Measurements from ENCODE around the gene NFKB1. TPM values are rescaled to one million over a fixed set of nuclear protein-coding genes. Genes with fewer than 3 reads are reported as not detected.

The NFKB1 gene
- polyA plus RNA-seq, 1 donor (not counting 4 experiments of a cell fraction or from before 2014, with no cell fraction given), result 21.8 TPM

GRCh38 chr4:102629673-102630072 lies 128.5 kb downstream of the NFKB1 start:
- Histone ChIP-seq H2AFZ (ENCODE audit: control insufficient read depth, low read length) (no peak overlapping the region), H3K4me3 (ENCODE audit: control insufficient read depth in 2 of 3, extremely low read depth in 1 of 3, insufficient read depth in 2 of 3, low read depth in 1 of 3, low read length in 3 of 3) (no peak overlapping the region), H3K27ac (ENCODE audit: control insufficient read depth, insufficient read depth, low read length) (no peak overlapping the region), H3K4me1 (ENCODE audit: control insufficient read depth, extremely low read depth, insufficient read depth, low read length) (peaks cover 24% of the 10 kb centered on the region), H3K4me2 (ENCODE audit: control insufficient read depth, extremely low read depth, insufficient read depth, low read depth, low read length) (no peak overlapping the region), H3K9ac (ENCODE audit: control insufficient read depth, extremely low read depth, insufficient read depth, low read length) (no peak overlapping the region), H3K9me1 (ENCODE audit: control insufficient read depth, extremely low read depth, insufficient read depth, low read length) (peaks cover 3% of the 10 kb centered on the region), H3K79me2 (ENCODE audit: control insufficient read depth, insufficient read depth, low read length) (no peaks in the 10 kb centered on the region), H3K27me3 (ENCODE audit: control insufficient read depth, extremely low read depth, insufficient read depth, low read length) (no peaks in the 10 kb centered on the region), H4K20me1 (ENCODE audit: control insufficient read depth, extremely low read depth, insufficient read depth, low read length) (no peaks in the 10 kb centered on the region), H3K36me3 (ENCODE audit: control insufficient read depth in 2 of 2, extremely low read depth in 1 of 2, insufficient read depth in 2 of 2, low read length in 2 of 2) (peaks cover 0 to 6% of the 10 kb centered on the region in 2 experiments), H3K9me3 (ENCODE audit: control insufficient read depth, low read depth, low read length) (no peaks in the 10 kb centered on the region)
- no peak for TF ChIP-seq EZH2 (IDR thresholded peaks at IDR 0.05; ENCODE audit: low read length)
- TF ChIP-seq, protein P1, sequence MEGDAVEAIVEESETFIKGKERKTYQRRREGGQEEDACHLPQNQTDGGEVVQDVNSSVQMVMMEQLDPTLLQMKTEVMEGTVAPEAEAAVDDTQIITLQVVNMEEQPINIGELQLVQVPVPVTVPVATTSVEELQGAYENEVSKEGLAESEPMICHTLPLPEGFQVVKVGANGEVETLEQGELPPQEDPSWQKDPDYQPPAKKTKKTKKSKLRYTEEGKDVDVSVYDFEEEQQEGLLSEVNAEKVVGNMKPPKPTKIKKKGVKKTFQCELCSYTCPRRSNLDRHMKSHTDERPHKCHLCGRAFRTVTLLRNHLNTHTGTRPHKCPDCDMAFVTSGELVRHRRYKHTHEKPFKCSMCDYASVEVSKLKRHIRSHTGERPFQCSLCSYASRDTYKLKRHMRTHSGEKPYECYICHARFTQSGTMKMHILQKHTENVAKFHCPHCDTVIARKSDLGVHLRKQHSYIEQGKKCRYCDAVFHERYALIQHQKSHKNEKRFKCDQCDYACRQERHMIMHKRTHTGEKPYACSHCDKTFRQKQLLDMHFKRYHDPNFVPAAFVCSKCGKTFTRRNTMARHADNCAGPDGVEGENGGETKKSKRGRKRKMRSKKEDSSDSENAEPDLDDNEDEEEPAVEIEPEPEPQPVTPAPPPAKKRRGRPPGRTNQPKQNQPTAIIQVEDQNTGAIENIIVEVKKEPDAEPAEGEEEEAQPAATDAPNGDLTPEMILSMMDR (optimal IDR thresholded peaks at IDR 0.05 in 1 of 3, IDR thresholded peaks at IDR 0.05 in 1 of 3, conservative IDR thresholded peaks at IDR 0.05 in 1 of 3; ENCODE audit: extremely low read depth in 1 of 3, insufficient read depth in 2 of 3, low read length in 3 of 3), result no peak
- FAIRE-seq (no peak), DNase-seq (ENCODE audit: low read depth, low spot score) (no peak)
- dilution Hi-C loops (cut with MboI; ENCODE audit: extremely low pct_ligation_motif_present, low sequenced_read_pairs), result no loop called here

DNA sequence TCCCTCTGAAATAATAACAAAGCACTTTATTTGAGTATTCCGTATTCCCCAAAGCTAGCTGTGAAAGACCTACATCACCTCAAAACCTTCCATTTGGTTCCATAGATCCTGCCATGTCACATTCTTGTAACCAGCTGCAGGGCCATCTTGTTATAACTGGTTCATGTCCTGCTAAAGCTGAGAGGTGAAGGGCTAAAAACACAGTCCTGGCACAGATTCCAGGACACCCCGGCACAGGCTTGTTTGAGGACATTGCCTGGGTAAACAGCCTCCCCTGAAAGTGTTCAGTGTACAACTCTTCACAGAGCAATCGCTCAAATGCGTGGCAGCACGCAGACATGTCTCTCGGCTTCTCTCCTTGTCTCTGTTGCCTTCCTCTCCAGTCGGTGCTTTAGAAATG lies 130.5 kb downstream of the NFKB1 start:
- no peak overlapping the region for H2AFZ ChIP-seq (ENCODE audit: control insufficient read depth, low read length)
- no peak for DNase-seq (ENCODE audit: low read depth, low spot score)
- no peak for FAIRE-seq
- H3K9ac ChIP-seq (ENCODE audit: control insufficient read depth, extremely low read depth, insufficient read depth, low read length), result no peak overlapping the region
- H3K4me3 ChIP-seq (ENCODE audit: control insufficient read depth in 2 of 3, extremely low read depth in 1 of 3, insufficient read depth in 2 of 3, low read depth in 1 of 3, low read length in 3 of 3), result no peak overlapping the region
- H4K20me1 ChIP-seq (ENCODE audit: control insufficient read depth, extremely low read depth, insufficient read depth, low read length), result no peaks in the 10 kb centered on the region
- peaks cover 22% of the 10 kb centered on the region for H3K4me1 ChIP-seq (ENCODE audit: control insufficient read depth, extremely low read depth, insufficient read depth, low read length)
- no peak overlapping the region for H3K4me2 ChIP-seq (ENCODE audit: control insufficient read depth, extremely low read depth, insufficient read depth, low read depth, low read length)
- H3K27ac ChIP-seq (ENCODE audit: control insufficient read depth, insufficient read depth, low read length), result no peak overlapping the region
- H3K9me1 ChIP-seq (ENCODE audit: control insufficient read depth, extremely low read depth, insufficient read depth, low read length), result peaks cover 3% of the 10 kb centered on the region
- H3K79me2 ChIP-seq (ENCODE audit: control insufficient read depth, insufficient read depth, low read length), result no peaks in the 10 kb centered on the region
- H3K9me3 ChIP-seq (ENCODE audit: control insufficient read depth, low read depth, low read length), result no peaks in the 10 kb centered on the region
- H3K27me3 ChIP-seq (ENCODE audit: control insufficient read depth, extremely low read depth, insufficient read depth, low read length), result no peaks in the 10 kb centered on the region
- dilution Hi-C loops (cut with MboI; ENCODE audit: extremely low pct_ligation_motif_present, low sequenced_read_pairs), result no loop called here
- H3K36me3 ChIP-seq (ENCODE audit: control insufficient read depth in 2 of 2, extremely low read depth in 1 of 2, insufficient read depth in 2 of 2, low read length in 2 of 2), result peaks cover 0 to 9% of the 10 kb centered on the region in 2 experiments
- TF ChIP-seq EZH2 (IDR thresholded peaks at IDR 0.05; ENCODE audit: low read length), result no peak
- TF ChIP-seq, protein P1 (optimal IDR thresholded peaks at IDR 0.05 in 1 of 3, IDR thresholded peaks at IDR 0.05 in 1 of 3, conservative IDR thresholded peaks at IDR 0.05 in 1 of 3; ENCODE audit: extremely low read depth in 1 of 3, insufficient read depth in 2 of 3, low read length in 3 of 3), result no peak

Measured in keratinocyte (primary cell).